ENCODE data around the gene SLC37A1. TPM values are rescaled to one million over a fixed set of nuclear protein-coding genes. Genes with fewer than 3 reads are reported as not detected.

Gene SLC37A1
- total RNA-seq, 6 donors from 2014 or later: 20.8 to 70.2 (median 36.8) TPM

GRCh38 chr21:42563261-42563660, 49.6 kb downstream of the SLC37A1 start:
- Histone ChIP-seq H3K36me3 (peaks cover 10 to 95% (median 59%) of the 10 kb centered on the region in 4 donors), H3K27ac (no peak overlapping the region), H3K27me3 (no peaks in the 10 kb centered on the region), H3K4me1 (peaks cover 0 to 23% (median 5%) of the 10 kb centered on the region in 4 donors), H3K9me3 (no peaks in the 10 kb centered on the region), H3K4me3 (no peak overlapping the region)
- ATAC-seq (ENCODE audit: low FRiP score in 2 of 2) (no peak), DNase-seq (peak in 1 of 2 donors; percentile 15)
- 93 to 95% methylated on average over 10 of the region's 10 CpGs for WGBS, 2 donors
- TF ChIP-seq CTCF (IDR thresholded peaks at IDR 0.05): no peak
- no peak for TF ChIP-seq POLR2AphosphoS5 (IDR thresholded peaks at IDR 0.05)
- TF ChIP-seq POLR2A (IDR thresholded peaks at IDR 0.05): no peak
- no peak for TF ChIP-seq EP300 (IDR thresholded peaks at IDR 0.05)

- DNase-seq (peak in 1 of 2 donors; percentile 9), ATAC-seq (ENCODE audit: low FRiP score in 2 of 2) (no peak)
- Histone ChIP-seq H3K4me3 (no peak overlapping the region), H3K27ac (no peak overlapping the region), H3K9me3 (no peaks in the 10 kb centered on the region), H3K36me3 (peaks cover 10 to 96% (median 59%) of the 10 kb centered on the region in 4 donors), H3K27me3 (no peaks in the 10 kb centered on the region), H3K4me1 (peaks cover 0 to 27% (median 5%) of the 10 kb centered on the region in 4 donors)
- TF ChIP-seq EP300 (IDR thresholded peaks at IDR 0.05) (no peak), POLR2A (IDR thresholded peaks at IDR 0.05) (no peak), POLR2AphosphoS5 (IDR thresholded peaks at IDR 0.05) (no peak), CTCF (IDR thresholded peaks at IDR 0.05) (no peak)
- 87 to 92% methylated on average over 14 of the region's 14 CpGs for WGBS, 2 donors
Measured at GRCh38 chr21:42563686-42564085, 50.0 kb downstream of the SLC37A1 start.

- ATAC-seq (ENCODE audit: low FRiP score in 2 of 2) (no peak), DNase-seq (peak in 1 of 2 donors; percentile 13)
- TF ChIP-seq POLR2AphosphoS5 (IDR thresholded peaks at IDR 0.05): no peak
- TF ChIP-seq POLR2A (IDR thresholded peaks at IDR 0.05): no peak
- TF ChIP-seq EP300 (IDR thresholded peaks at IDR 0.05): no peak
- no peak for TF ChIP-seq CTCF (IDR thresholded peaks at IDR 0.05)
- WGBS, 2 donors: 66 to 91% methylated on average over 5 to 15 of the region's 17 CpGs
- no peak overlapping the region for H3K4me3 ChIP-seq
- H3K4me1 ChIP-seq: peaks cover 0 to 32% (median 5%) of the 10 kb centered on the region in 4 donors
- H3K9me3 ChIP-seq: no peaks in the 10 kb centered on the region
- no peaks in the 10 kb centered on the region for H3K27me3 ChIP-seq
- no peak overlapping the region for H3K27ac ChIP-seq
- H3K36me3 ChIP-seq: peaks cover 8 to 96% (median 54%) of the 10 kb centered on the region in 4 donors
Measured at GRCh38 chr21:42564561-42564971, 50.9 kb downstream of the SLC37A1 start.

- no peak overlapping the region for H3K27ac ChIP-seq
- H3K9me3 ChIP-seq: no peaks in the 10 kb centered on the region
- H3K27me3 ChIP-seq: no peaks in the 10 kb centered on the region
- no peak for ATAC-seq (ENCODE audit: low FRiP score in 2 of 2)
- H3K4me3 ChIP-seq: no peak overlapping the region
- peaks cover 0 to 32% (median 5%) of the 10 kb centered on the region in 4 donors for H3K4me1 ChIP-seq
- DNase-seq: peak in 1 of 2 donors; percentile 15
- peaks cover 8 to 91% (median 54%) of the 10 kb centered on the region in 4 donors for H3K36me3 ChIP-seq
- 95 to 96% methylated on average over 11 to 13 of the region's 16 CpGs for WGBS, 2 donors
- TF ChIP-seq EP300 (IDR thresholded peaks at IDR 0.05) (no peak), CTCF (IDR thresholded peaks at IDR 0.05) (no peak), POLR2AphosphoS5 (IDR thresholded peaks at IDR 0.05) (no peak), POLR2A (IDR thresholded peaks at IDR 0.05) (no peak)
Measured at GRCh38 chr21:42565206-42565810, 51.7 kb downstream of the SLC37A1 start.
